ENCODE data around the gene CEP131.

The CEP131 gene
- 25.0 to 38.5 (median 32.8) reads per million in 4 experiments for total RNA-seq

GRCh38 chr17:81222906-81223761, at the start of gene CEP131:
Gene CEP131 (minus strand): TSS chr17:81222965. CDS start chr17:81220056, 2,909 bp downstream.
- peak; percentile 99 for DNase-seq

- DNase-seq: no peak
Observed at GRCh38 chr17:81271226-81271625, 48.5 kb upstream of the CEP131 start.

DNA sequence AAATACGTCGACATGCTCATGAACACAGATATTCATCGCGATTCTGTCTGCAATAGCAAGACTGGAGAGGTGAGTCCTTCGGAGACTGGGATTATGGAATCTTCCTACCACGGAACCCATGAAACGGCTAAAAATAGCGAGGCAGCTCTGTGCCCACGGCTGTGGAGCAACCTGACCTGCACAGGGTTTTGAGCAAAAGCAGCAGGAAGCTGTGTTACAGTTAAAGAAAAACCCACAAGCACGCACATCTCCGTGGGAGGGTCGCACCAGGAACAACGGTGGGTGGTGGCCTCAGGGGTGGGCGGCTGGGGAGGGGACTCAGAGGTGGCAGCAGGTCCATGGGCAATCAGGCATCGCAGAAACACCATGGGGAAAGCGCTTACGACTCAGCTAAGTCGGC, 47.5 kb upstream of the CEP131 start:
- DNase-seq: no peak

- no peak for DNase-seq
Observed at GRCh38 chr17:81267390-81268067, 44.8 kb upstream of the CEP131 start.

DNA sequence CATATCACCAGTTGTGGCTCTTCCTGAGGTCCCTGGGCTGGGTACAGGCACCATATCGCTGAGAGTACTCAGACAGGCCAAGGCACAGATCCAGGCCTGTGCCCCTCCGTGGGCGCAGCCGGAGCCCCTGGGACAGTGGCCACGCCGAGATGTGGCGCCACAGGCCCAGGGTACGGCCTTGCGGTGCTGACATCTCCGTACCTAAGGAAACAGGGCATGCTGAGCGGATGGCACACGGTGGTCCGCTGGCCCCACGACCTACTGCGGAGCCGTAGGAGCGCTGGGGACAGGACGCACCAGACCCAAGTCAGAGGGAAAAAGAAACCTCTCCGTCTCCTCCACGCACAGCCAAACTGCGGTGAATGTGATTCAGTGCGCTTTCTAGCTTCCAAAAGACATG, 42.8 kb upstream of the CEP131 start:
- DNase-seq: no peak

GRCh38 chr17:81264640-81265039, 41.9 kb upstream of the CEP131 start:
- no peak for DNase-seq

- DNase-seq: no peak
Observed at GRCh38 chr17:81263371-81264181, 40.8 kb upstream of the CEP131 start.

GRCh38 chr17:81261582-81262336, 39.0 kb upstream of the CEP131 start:
- DNase-seq: no peak

- DNase-seq: no peak
Observed at GRCh38 chr17:81261096-81261495, 38.3 kb upstream of the CEP131 start.

DNA sequence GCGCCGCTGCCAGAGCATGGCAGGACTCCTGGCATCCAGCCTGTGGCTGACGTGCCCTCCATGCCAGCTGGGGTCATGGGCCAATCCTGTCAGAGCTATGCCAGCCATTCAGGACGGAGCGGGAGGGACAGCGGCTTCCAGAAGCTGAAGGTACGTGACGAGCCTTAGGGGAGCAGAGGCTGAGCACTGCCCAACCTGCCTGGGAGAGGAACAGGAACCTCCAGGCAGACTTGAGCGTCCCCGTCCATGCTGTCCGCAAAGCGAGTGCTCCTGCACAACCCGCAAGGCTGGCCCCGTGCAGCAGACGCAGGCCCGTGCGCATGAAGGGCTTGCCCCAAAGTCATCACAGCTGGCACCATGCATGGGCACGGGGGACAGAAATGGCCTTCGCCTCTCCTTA, 37.9 kb upstream of the CEP131 start:
- no peak for DNase-seq

GRCh38 chr17:81260171-81260570, 37.4 kb upstream of the CEP131 start:
- DNase-seq: no peak

DNA sequence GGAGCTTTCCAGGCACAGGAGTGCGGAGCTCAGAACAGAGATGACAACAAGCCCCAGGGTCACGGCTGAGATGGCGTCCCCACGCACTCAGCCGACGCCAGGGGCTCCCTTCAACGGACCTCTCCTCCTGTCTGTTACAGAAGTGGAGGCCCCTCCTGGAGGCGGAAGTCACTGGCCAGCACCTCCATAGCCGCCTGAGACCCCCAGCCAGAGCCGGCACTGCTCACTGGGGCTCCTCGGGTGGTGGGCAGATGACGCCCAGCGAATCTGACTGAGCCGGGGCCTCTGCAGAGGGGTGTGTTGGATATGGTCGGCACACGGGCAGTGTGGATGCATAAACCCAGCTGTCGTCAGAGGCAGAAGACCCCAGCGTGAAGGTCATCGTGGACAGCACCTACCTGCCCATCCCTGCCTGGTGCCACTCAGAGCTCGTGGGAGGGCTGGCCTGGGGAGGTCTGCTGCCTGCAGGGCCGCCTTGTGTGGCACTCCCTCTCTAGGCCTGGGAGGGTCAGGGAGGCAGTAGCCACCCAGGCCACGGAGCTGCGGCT, 36.4 kb upstream of the CEP131 start:
- DNase-seq: no peak

GRCh38 chr17:81258292-81258691, 35.5 kb upstream of the CEP131 start:
- DNase-seq: no peak

- no peak for DNase-seq
Observed at GRCh38 chr17:81257533-81257932, 34.8 kb upstream of the CEP131 start.

DNA sequence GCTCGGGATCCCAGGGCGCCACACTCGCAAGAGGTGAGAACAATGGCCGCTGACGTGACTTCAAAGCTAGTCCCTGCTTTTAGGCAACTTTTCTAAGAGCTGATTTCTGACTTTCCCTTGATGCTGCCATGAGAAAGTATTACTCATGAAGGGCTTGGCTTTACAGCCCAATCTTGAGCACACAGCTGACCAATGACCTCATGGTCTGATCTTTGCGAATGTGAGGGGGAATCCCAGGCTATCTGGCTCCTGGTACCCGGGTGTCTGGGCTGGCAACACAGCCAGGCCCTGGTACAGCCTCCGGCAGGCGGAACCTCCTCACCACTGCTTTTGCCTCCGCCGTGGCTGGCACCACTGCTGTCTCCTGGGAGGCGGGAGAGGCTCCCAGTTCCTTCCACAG, 33.9 kb upstream of the CEP131 start:
- DNase-seq: no peak

DNA sequence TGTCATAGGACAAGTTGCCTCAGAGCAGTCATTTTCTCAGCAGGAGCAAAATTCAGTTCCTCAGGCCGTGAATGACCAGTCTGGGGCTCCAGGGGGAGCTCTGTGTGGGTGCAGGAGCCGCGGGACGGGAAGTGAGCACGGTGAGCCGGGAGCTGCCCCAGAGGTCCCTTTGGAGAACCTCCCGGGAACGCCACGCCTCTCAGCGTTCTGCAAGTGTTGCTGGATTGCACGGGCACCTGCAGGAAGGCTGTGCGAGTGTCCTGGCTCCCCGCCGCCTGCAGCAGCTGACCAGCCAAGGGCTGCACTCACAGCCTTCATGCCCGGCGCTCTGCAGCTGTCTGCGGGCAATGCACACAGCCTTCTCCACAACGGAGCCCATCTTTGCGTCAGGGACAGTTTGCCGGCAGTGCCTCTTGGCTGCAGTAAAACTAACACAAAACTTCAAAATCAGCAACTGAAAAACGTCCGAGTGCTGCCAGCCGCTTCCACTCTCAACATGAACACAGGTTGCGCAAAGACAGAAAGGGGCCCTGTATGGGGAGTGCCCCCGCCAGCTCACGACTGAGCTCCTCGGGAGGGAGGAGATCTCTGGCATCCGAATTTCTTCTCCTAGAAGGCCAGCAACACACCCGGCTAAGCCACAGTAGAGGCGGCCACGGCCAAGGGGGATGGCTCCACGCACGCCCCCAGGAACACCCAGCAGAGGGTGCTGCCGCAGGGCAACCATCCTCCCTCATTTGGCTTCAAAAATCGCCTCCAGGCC, 32.4 kb upstream of the CEP131 start:
- DNase-seq: no peak

GRCh38 chr17:81253358-81254131, 30.8 kb upstream of the CEP131 start:
- DNase-seq: peak; percentile 40

- DNase-seq: no peak
Observed at GRCh38 chr17:81252987-81253329, 30.2 kb upstream of the CEP131 start.

DNA sequence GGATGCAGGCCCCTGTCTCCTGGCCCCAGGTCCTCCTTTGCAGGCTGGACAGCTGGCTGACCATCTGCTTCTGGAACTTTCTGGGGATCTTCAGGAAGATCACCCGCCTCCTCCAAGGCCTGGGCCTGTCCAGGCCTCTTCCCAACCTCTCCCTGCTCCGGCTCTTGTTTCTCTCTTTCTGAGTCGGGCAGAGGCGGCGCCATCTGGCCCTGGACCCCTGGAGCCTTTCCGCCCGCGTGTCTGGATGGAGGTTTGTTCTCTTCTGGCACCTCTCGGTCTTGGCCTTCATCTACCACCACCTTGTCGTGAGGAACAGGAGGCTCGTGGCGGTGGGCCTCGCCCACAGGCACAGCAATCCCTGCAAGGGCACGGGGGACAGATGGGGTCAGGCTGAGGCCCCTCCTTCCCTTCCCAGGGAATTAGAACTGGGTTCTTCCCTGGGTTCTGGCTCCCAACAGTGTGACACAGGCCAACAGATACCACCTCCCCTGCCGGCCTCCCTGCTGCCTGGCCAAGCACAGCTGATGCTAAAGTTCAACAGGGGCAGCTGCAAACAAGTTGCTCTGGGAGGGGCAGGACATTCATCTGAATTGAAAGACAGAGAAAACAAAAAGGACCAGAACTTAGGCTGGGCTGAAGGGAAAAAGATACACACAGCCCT, 29.7 kb upstream of the CEP131 start:
- DNase-seq: no peak

DNA sequence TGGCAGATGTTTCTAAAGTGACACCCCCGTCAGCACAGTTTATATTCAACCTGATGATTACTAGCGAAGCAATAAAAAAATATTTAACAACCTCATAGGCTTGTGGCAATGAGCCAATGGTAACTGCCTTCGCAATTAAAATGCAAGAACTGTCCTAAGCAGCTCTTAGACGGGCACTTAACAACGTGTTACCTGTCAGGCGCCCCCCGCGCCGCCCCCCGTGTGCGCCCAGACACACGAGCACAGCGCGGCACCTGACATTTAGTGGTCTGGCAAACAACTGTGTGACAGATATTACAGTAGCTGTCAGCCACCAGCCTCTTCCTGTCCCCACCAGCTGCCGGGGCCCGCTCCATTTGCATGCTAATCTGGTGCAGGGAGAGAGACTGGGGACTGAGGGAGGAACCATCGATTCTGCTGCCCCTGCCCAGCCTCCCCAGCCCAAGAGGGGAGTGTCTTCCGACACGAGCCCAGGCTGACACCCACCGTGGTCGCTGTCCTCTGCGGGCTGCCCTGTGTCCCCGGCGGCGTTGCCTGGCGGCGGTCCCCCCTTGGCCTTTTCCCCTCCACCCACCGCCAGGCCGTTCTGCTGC, 29.0 kb upstream of the CEP131 start:
- DNase-seq: no peak

Measured in effector CD8-positive, alpha-beta T cell (primary cell).